Caco-2 (cell line): ENCODE data around the gene GINS2. TPM values are rescaled to one million over a fixed set of nuclear protein-coding genes. Genes with fewer than 3 reads are reported as not detected.

Experiments
- BruUV-seq: library from RNA; stranded (reverse); fragments of 400-500 nt; replicated peaks from 2 replicates; lab custom pipeline; 2021; lab: Mats Ljungman, UMichigan
- CTCF ChIA-PET: fragments of 300-600 bp; sonication (Branson Sonifier 250); formaldehyde crosslinking; loops from one replicate; lab custom pipeline; 2022; ENCODE audit warnings: antibody characterized with exemption; lab: Charles Lee
- POLR2A ChIA-PET: fragments of 300-600 bp; sonication (Branson Sonifier 250); formaldehyde crosslinking; loops from one replicate; lab custom pipeline; 2022; ENCODE audit warnings: antibody characterized with exemption; lab: Charles Lee
- DNase-seq, 2 experiments: peaks; one replicate each; pipeline versions ENCODE4 v3.0.0 to v3.0.0-alpha.2; 2020 to 2022
- H3K27me3 ChIP-seq: replicated peaks from 2 replicates; pipeline ENCODE4 v1.6.0; 2011; ENCODE audit warnings: low read length; ENCODE audit not compliant: control insufficient read depth, insufficient read depth
- H3K36me3 ChIP-seq: 2 replicates; pipeline ENCODE4 v1.5.1; 2011; ENCODE audit warnings: low read length; ENCODE audit not compliant: control insufficient read depth, insufficient read depth
- H3K4me1 ChIP-seq: fragments of 250-450 bp; sonication (Bioruptor Pico); 2 replicates; pipeline ENCODE4 v1.5.1; 2020; ENCODE audit warnings: mild to moderate bottlenecking
- H3K4me3 ChIP-seq: 2 replicates; pipeline ENCODE4 v1.5.1; 2011; ENCODE audit warnings: low read depth, mild to moderate bottlenecking, control low read depth, low read length
- H3K9me3 ChIP-seq: fragments of 250-450 bp; sonication (Bioruptor Pico); 2 replicates; pipeline ENCODE4 v1.5.1; 2020; ENCODE audit warnings: mild to moderate bottlenecking, moderate library complexity
- H3K27ac Mint-ChIP-seq: one replicate; pipeline ENCODE4 v1.8.0; 2022; ENCODE audit warnings: mixed read lengths; ENCODE audit not compliant: unreplicated experiment
- H3K27me3 Mint-ChIP-seq: one replicate; pipeline ENCODE4 v1.8.0; 2022; ENCODE audit warnings: mixed read lengths; ENCODE audit not compliant: insufficient read depth, unreplicated experiment
- H3K36me3 Mint-ChIP-seq: one replicate; pipeline ENCODE4 v1.8.0; 2022; ENCODE audit warnings: mild to moderate bottlenecking, mixed read lengths; ENCODE audit not compliant: insufficient read depth, unreplicated experiment
- H3K4me1 Mint-ChIP-seq: one replicate; pipeline ENCODE4 v1.8.0; 2022; ENCODE audit warnings: low read depth, mixed read lengths; ENCODE audit not compliant: unreplicated experiment
- H3K4me3 Mint-ChIP-seq: one replicate; pipeline ENCODE4 v1.8.0; 2022; ENCODE audit warnings: mild to moderate bottlenecking, moderate library complexity, mixed read lengths; ENCODE audit not compliant: unreplicated experiment
- H3K9me3 Mint-ChIP-seq: one replicate; pipeline ENCODE4 v1.8.0; 2022; ENCODE audit warnings: mixed read lengths; ENCODE audit not compliant: unreplicated experiment
- CTCF ChIP-seq, 2 experiments: fragments of 200-600 bp in 1 of 2; IDR thresholded peaks; 1 replicate in 1 of 2; 2 replicates in 1 of 2; pipeline versions ENCODE4 v1.5.1 to v1.8.0; 2011 to 2022; ENCODE audit warnings: antibody characterized with exemption in 1 of 2, control low read depth in 1 of 2, inconsistent platforms in 1 of 2, low read depth in 1 of 2, low read length in 1 of 2, mild to moderate bottlenecking in 1 of 2, moderate library complexity in 1 of 2; ENCODE audit not compliant: insufficient read depth in 1 of 2, severe bottlenecking in 1 of 2, unreplicated experiment in 1 of 2
- intact Hi-C: fragments of 100-400 bp; cut with micrococcal nuclease; formaldehyde crosslinking; loops from one replicate; pipeline ENCODE4 v1.10.0; 2022; ENCODE audit not compliant: unreplicated experiment
- total RNA-seq: library from RNA; stranded (reverse); gene quantifications from 2 replicates; pipeline ENCODE4 v1.2.3, GENCODE V29; 2022

GINS2 gene
- total RNA-seq, 1 experiment from 2014 or later: 62.9 TPM

GRCh38 chr16:85646976-85647375, 41.8 kb downstream of the GINS2 start:
- H3K27me3 ChIP-seq: no peaks in the 10 kb centered on the region
- H3K4me3 ChIP-seq: no peak overlapping the region
- peaks cover 28% of the 10 kb centered on the region for H3K4me1 ChIP-seq
- DNase-seq: no peak
- BruUV-seq: no TSS peak
- H3K36me3 ChIP-seq: peaks cover 7% of the 10 kb centered on the region
- H3K27ac Mint-ChIP-seq: no peak overlapping the region
- no peaks in the 10 kb centered on the region for H3K9me3 ChIP-seq
- H3K27me3 Mint-ChIP-seq: no peaks in the 10 kb centered on the region
- intact Hi-C loops: no loop called here
- H3K36me3 Mint-ChIP-seq: peaks cover 74% of the 10 kb centered on the region
- H3K4me1 Mint-ChIP-seq: peaks cover 24% of the 10 kb centered on the region
- H3K9me3 Mint-ChIP-seq: no peaks in the 10 kb centered on the region
- ChIA-PET POLR2A (no interaction called here), CTCF (interaction anchor here (0.5 kb wide), 1 partner anchor 32 kb away, joined by 3 read pairs; no protein-coding TSS in a partner anchor)
- no peak overlapping the region for H3K4me3 Mint-ChIP-seq
- no peak for TF ChIP-seq CTCF (IDR thresholded peaks at IDR 0.05; ENCODE audit: insufficient read depth in 1 of 2, low read depth in 1 of 2, low read length in 1 of 2, severe bottlenecking in 1 of 2, unreplicated experiment in 1 of 2)

GRCh38 chr16:85646358-85646907, 42.3 kb downstream of the GINS2 start:
- H3K9me3 Mint-ChIP-seq: no peaks in the 10 kb centered on the region

More at GRCh38 chr16:85646358-85646907, 42.3 kb downstream of the GINS2 start:
- no peaks in the 10 kb centered on the region for H3K27me3 Mint-ChIP-seq
- Histone ChIP-seq H3K9me3 (no peaks in the 10 kb centered on the region), H3K4me3 (no peak overlapping the region), H3K36me3 (peaks cover 6% of the 10 kb centered on the region), H3K27me3 (no peaks in the 10 kb centered on the region), H3K4me1 (peaks cover 28% of the 10 kb centered on the region)
- POLR2A ChIA-PET: no interaction called here
- peak overlapping the region; percentile 39 for H3K4me3 Mint-ChIP-seq
- CTCF ChIA-PET: interaction anchor here (0.5 to 1.2 kb wide), 2 partner anchors 9 to 32 kb away, joined by 3 read pairs; no protein-coding TSS in a partner anchor
- TF ChIP-seq CTCF (IDR thresholded peaks at IDR 0.05; ENCODE audit: insufficient read depth in 1 of 2, low read depth in 1 of 2, low read length in 1 of 2, severe bottlenecking in 1 of 2, unreplicated experiment in 1 of 2): peak in 1 of 2 experiments; percentile 4
- DNase-seq: no peak
- peaks cover 24% of the 10 kb centered on the region for H3K4me1 Mint-ChIP-seq
- intact Hi-C loops: no loop called here
- H3K27ac Mint-ChIP-seq: no peak overlapping the region
- peaks cover 74% of the 10 kb centered on the region for H3K36me3 Mint-ChIP-seq
- no TSS peak for BruUV-seq
